NCI-H446 (cell line): ENCODE results near the gene TFIP11.

Experiments
- DNase-seq, 2 experiments: peaks; one replicate each; lab custom pipeline; 2025; lab: John Stamatoyannopoulos, UW

TFIP11 gene

GRCh38 chr22:26479043-26479791, 33.1 kb downstream of the TFIP11 start:
- DNase-seq: no peak

GRCh38 chr22:26477341-26477731, 34.9 kb downstream of the TFIP11 start:
- no peak for DNase-seq

- no peak for DNase-seq
These were observed 35.5 kb downstream of the TFIP11 start for GRCh38 chr22:26476705-26477340.

- DNase-seq: no peak
These were observed 37.6 kb downstream of the TFIP11 start for GRCh38 chr22:26474682-26475081.

- DNase-seq: no peak
These were observed 40.8 kb downstream of the TFIP11 start for GRCh38 chr22:26471522-26471921.

- DNase-seq: no peak
These were observed 41.5 kb downstream of the TFIP11 start for GRCh38 chr22:26470807-26471206.

GRCh38 chr22:26466196-26466595, 46.1 kb downstream of the TFIP11 start:
- DNase-seq: peak; percentile 92 to 96

GRCh38 chr22:26464312-26464711, 48.0 kb downstream of the TFIP11 start:
- DNase-seq: peak in 1 of 2 experiments; percentile 78

- no peak for DNase-seq
These were observed 48.6 kb downstream of the TFIP11 start for GRCh38 chr22:26463688-26464087.

GRCh38 chr22:26463101-26463661, 49.1 kb downstream of the TFIP11 start:
- DNase-seq: no peak

GRCh38 chr22:26462641-26463040, 49.6 kb downstream of the TFIP11 start:
- no peak for DNase-seq

- no peak for DNase-seq
These were observed 50.2 kb downstream of the TFIP11 start for GRCh38 chr22:26462051-26462450.

GRCh38 chr22:26461188-26461810, 51.0 kb downstream of the TFIP11 start:
- peak in 1 of 2 experiments; percentile 55 for DNase-seq

GRCh38 chr22:26460202-26460601, 52.1 kb downstream of the TFIP11 start:
- no peak for DNase-seq

- DNase-seq: no peak
These were observed 54.5 kb downstream of the TFIP11 start for GRCh38 chr22:26457661-26458272.

GRCh38 chr22:26453812-26454500, 58.3 kb downstream of the TFIP11 start:
- DNase-seq: no peak

- DNase-seq: no peak
These were observed 59.1 kb downstream of the TFIP11 start for GRCh38 chr22:26453216-26453615.

GRCh38 chr22:26452236-26453016, 59.8 kb downstream of the TFIP11 start:
- no peak for DNase-seq

GRCh38 chr22:26450453-26451185, 61.7 kb downstream of the TFIP11 start:
- no peak for DNase-seq

GRCh38 chr22:26448941-26449340, 63.3 kb downstream of the TFIP11 start:
- no peak for DNase-seq
